Stimulated activated CD8-positive, alpha-beta memory T cell treated with anti-CD3 and anti-CD28 coated beads, Interleukin-7, amount 100 ng/mL, for 1 hour (primary cell): Measurements from ENCODE around the gene TMEM54.

Source experiments
- DNase-seq, 2 donors: peaks; one replicate each; pipeline ENCODE4 v3.0.0-alpha.2; 2020; ENCODE audit warnings: low read depth in 2 of 2

The TMEM54 gene

GRCh38 chr1:32900956-32901822 is at the start of gene TMEM54:
TMEM54 (minus strand) TSS chr1:32901389; CDS start chr1:32901238, 151 bp downstream.
- no peak for DNase-seq

DNA sequence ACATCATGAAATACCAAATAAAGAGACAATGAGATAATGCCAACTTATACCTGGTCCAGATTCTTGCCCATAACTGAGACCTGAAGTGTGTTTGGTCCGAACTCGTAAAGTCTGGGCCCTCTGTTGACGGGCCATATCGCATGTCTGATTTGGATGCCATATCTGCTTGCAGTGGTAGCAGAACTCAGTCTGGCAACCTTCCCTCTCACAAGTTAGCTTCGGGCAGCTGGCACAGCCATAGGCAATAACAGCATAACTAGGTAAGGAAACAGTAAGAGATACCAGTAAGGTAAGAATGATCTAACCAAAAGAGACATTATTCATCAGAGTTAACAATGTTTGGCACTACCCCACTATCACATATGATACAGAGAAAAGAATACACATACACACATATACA is 48.3 kb upstream of the TMEM54 start:
- no peak for DNase-seq

- no peak for DNase-seq
Observed at GRCh38 chr1:32948905-32949304, 47.7 kb upstream of the TMEM54 start.

- DNase-seq = no peak
Observed at GRCh38 chr1:32948390-32948722, 47.2 kb upstream of the TMEM54 start.

GRCh38 chr1:32947669-32948389 is 46.6 kb upstream of the TMEM54 start:
- DNase-seq = no peak

GRCh38 chr1:32946413-32946812 is 45.2 kb upstream of the TMEM54 start:
- no peak for DNase-seq

DNA sequence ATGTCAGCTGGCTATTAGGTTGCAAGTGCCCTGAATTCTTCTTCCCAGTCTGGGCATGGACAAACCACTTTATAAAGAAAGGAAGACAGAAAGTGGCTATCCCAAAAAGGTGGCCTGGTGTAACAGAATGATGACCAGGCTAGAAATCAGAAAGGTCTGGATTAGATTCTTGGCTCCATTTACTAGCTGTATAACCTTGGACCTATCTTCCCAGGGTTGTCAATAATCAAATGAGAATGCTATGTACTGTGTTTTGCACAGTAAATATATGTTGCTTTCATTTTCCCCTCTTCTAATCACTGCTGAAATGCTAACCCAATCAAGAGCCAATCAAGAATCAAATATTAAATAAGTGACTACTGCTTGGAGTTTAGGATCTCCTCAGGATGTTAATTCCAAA is 43.0 kb upstream of the TMEM54 start:
- no peak for DNase-seq

DNA sequence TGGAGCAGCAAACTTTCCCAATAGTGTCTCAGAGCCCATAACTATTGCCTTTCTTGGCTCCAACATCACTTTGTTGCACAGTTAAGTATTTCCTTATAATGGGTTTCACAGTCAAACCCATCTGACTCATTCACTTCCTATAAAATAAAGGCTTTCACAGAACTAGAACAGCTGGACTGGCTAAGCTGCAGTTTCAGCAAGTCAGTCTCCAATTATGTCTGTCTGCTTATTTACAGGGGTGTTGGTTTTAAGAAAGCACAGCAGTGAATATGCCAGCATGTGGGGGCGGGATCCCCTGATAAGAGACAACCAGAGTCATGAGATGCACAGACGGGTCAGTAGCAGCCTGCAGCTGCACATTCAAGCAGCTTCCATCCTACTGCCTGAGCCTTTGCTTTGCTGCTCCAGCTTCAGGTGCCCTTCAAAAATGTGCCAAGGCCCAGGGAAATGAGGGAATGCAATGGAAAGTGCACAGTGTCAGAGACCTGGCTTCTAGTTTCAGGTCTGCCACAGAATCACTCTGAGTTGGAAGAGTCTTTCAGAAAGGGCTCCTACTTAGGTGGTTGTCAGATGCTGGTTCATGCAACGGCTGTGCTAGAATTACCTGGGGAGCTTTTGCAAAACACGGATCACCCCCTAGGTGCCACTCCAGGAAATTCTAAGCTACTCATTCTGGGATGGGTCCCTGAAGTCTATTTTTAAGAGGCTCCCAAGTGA is 38.6 kb upstream of the TMEM54 start:
- no peak for DNase-seq

DNA sequence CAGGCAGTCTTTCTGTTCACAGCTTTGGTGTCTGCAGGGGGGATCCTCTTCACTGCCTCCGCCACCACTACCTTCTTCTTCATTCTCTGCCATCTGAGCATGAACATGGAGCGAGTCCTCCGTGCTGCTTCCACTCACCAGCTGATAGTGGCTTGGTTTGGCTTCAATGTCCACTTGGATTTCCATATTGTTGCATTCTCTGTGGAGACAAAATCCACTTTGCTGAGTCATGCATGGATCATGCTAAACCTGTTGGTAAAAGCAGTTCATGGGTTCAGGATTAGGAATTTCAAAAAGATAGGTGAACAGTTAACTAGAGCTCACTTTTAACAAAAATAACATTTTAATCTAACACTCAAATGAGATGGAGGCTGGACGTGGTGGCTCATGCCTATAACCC is 35.9 kb upstream of the TMEM54 start:
- DNase-seq = no peak

- no peak for DNase-seq
Observed at GRCh38 chr1:32934535-32934934, 33.3 kb upstream of the TMEM54 start.

DNA sequence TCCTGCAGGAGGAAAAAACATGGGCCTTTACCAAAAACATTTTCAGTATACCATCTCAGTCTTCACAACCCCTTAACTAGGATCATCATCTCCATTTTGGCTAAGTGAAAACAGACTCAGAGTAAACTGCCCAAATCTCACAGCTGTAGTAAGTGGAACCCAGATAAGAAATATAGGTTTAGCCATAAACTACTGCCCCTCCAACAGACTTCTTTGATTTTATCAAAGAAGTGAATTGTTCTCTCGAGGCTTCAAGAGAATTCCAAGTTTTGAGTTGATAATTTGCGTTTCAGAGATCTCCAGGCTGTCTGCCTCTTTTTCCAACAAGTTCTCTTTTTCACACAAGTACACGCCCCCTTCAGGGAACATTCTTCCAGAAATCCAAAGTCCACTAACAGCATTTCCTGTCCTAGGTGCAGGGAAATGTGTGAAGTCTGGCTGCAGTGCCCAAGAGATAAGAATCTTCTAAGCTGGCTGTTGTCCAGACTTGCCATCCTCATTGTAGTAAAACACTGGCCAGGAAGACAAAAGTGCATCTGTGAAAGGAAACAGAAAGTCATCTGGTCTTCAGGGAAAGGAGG is 32.6 kb upstream of the TMEM54 start:
- no peak for DNase-seq

- DNase-seq = no peak
Observed at GRCh38 chr1:32931760-32932159, 30.6 kb upstream of the TMEM54 start.

- no peak for DNase-seq
Observed at GRCh38 chr1:32929366-32929765, 28.2 kb upstream of the TMEM54 start.

- DNase-seq = no peak
Observed at GRCh38 chr1:32928715-32929114, 27.5 kb upstream of the TMEM54 start.

DNA sequence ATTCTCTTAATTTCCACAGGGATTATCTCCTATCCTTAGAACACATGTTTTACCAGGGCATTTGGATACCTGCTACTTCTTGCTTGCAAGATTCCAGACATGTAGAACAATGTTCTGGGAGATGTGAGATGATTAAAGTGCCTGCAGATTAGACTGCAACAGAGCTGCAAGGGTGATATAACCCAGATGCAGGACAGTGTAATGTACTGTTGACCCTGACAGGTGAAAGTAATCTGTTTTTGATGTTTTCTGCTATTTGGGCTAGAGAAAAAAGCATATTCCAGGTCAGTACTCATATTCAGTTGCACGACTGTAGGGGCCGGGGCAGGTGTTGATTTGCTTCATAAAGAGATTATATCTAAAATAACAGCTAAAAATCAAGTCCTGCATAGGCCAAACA is 27.1 kb upstream of the TMEM54 start:
- DNase-seq = no peak

- no peak for DNase-seq
Observed at GRCh38 chr1:32927441-32927840, 26.3 kb upstream of the TMEM54 start.

GRCh38 chr1:32926562-32926961 is 25.4 kb upstream of the TMEM54 start:
- no peak for DNase-seq

GRCh38 chr1:32925403-32926162 is 24.4 kb upstream of the TMEM54 start:
- no peak for DNase-seq

DNA sequence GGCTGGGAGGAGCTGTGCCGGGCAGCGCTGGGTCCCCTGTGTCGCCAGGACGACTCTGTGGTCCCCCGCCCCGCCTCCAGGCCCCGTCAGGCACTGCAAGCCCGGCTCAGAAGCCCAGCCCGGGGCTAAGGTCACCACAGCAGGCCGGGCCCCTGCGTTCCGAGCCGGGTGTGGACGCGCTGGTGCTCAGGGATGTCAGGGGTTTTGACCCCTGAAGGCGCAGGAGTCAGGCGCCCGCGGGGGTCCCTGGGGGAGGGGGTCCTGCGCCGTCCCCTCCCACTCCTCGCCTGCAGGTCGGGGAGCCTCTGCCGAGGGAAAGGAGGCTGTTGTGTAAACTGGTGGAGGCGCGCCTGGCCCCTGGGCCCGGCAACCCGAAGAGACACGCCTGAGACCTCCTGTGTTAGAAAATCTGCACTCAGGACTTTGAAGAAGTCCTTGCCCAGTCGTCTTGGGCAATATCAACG is 23.7 kb upstream of the TMEM54 start:
- DNase-seq = no peak

DNA sequence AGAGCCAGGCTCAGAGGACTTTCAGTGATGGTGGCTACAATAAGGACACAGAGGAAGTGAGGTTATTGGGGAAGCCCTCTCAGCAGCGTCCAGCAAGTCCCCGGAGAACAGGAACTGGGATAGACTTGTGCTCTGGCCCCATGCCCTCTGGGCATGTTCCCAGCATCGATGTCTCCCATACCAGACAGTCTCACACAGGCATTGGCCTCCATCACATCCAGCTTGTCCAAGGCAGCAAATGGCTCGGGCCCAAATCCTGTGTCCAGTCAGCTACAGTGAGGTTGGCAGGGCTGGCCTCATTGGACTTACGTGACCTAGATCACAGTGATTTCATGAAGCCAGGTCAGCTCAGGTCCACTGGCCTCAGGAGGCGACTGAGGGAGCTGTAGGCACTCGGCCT is 19.6 kb upstream of the TMEM54 start:
- no peak for DNase-seq
